Endothelial cell (in vitro differentiated cells): Measurements from ENCODE around the gene RNF25. TPM values are rescaled to one million over a fixed set of nuclear protein-coding genes. Genes with fewer than 3 reads are reported as not detected.
"Not testable (repeated sequence)": the region's sequence is repeated elsewhere in the genome, so short reads cannot be mapped to it uniquely, and the experiment has no call there.

ENCODE experiments used
- DNase-seq: peaks from one replicate; pipeline ENCODE4 v3.0.0; 2021; ENCODE audit warnings: low spot score
- H3K27ac Mint-ChIP-seq: one replicate; pipeline ENCODE4 v1.8.0; 2021; ENCODE audit warnings: mixed read lengths, inconsistent platforms; ENCODE audit not compliant: unreplicated experiment
- H3K27me3 Mint-ChIP-seq: one replicate; pipeline ENCODE4 v1.8.0; 2021; ENCODE audit warnings: mild to moderate bottlenecking, moderate library complexity, mixed read lengths, inconsistent platforms; ENCODE audit not compliant: unreplicated experiment
- H3K36me3 Mint-ChIP-seq: one replicate; pipeline ENCODE4 v1.8.0; 2021; ENCODE audit warnings: mild to moderate bottlenecking, low read depth, mixed read lengths, inconsistent platforms; ENCODE audit not compliant: unreplicated experiment
- H3K4me1 Mint-ChIP-seq: one replicate; pipeline ENCODE4 v1.8.0; 2021; ENCODE audit warnings: mild to moderate bottlenecking, mixed read lengths, inconsistent platforms; ENCODE audit not compliant: unreplicated experiment
- H3K4me3 Mint-ChIP-seq: one replicate; pipeline ENCODE4 v1.8.0; 2021; ENCODE audit warnings: mild to moderate bottlenecking, mixed read lengths, inconsistent platforms; ENCODE audit not compliant: unreplicated experiment
- H3K9me3 Mint-ChIP-seq: one replicate; pipeline ENCODE4 v1.8.0; 2021; ENCODE audit warnings: mixed read lengths, inconsistent platforms; ENCODE audit not compliant: unreplicated experiment
- CTCF ChIP-seq: fragments of 200-600 bp; sonication (generic); IDR thresholded peaks from one replicate; pipeline ENCODE4 v1.5.0; 2021; ENCODE audit warnings: antibody characterized with exemption; ENCODE audit not compliant: unreplicated experiment
- total RNA-seq: library from RNA; stranded (reverse); fragmentation: NEBNext Ultra II Directional; extraction: Animal tissue kit (Norgen Biotek cat#: 25700); gene quantifications from one replicate; pipeline ENCODE4 v1.2.1, GENCODE V29; 2021; ENCODE audit not compliant: unreplicated experiment

RNF25 gene
- total RNA-seq, 1 donor from 2014 or later = 41.7 TPM

GRCh38 chr2:218701806-218702205 lies 30.0 kb upstream of the RNF25 start:
- peaks cover 17% of the 10 kb centered on the region for H3K27me3 Mint-ChIP-seq
- peaks cover 10% of the 10 kb centered on the region for H3K4me1 Mint-ChIP-seq
- H3K4me3 Mint-ChIP-seq = no peak overlapping the region
- no peak for DNase-seq
- H3K27ac Mint-ChIP-seq = no peak overlapping the region
- H3K36me3 Mint-ChIP-seq = peaks cover 51% of the 10 kb centered on the region
- no peak for TF ChIP-seq CTCF
- H3K9me3 Mint-ChIP-seq = no peaks in the 10 kb centered on the region

GRCh38 chr2:218698885-218699284 lies 27.1 kb upstream of the RNF25 start:
- no peaks in the 10 kb centered on the region for H3K9me3 Mint-ChIP-seq
- DNase-seq = no peak
- H3K27ac Mint-ChIP-seq = no peak overlapping the region
- no peak for TF ChIP-seq CTCF
- peaks cover 66% of the 10 kb centered on the region for H3K36me3 Mint-ChIP-seq
- H3K4me1 Mint-ChIP-seq = peaks cover 9% of the 10 kb centered on the region
- H3K4me3 Mint-ChIP-seq = no peak overlapping the region
- H3K27me3 Mint-ChIP-seq = peaks cover 19% of the 10 kb centered on the region

- Mint-ChIP-seq H3K27ac (no peak overlapping the region), H3K4me1 (no peaks in the 10 kb centered on the region), H3K27me3 (peaks cover 17% of the 10 kb centered on the region), H3K36me3 (peaks cover 71% of the 10 kb centered on the region), H3K9me3 (no peaks in the 10 kb centered on the region), H3K4me3 (peak overlapping the region; percentile 59)
- no peak for TF ChIP-seq CTCF
- DNase-seq = no peak
Observed at GRCh38 chr2:218694405-218695145, 22.8 kb upstream of the RNF25 start.

- Mint-ChIP-seq H3K9me3 (no peaks in the 10 kb centered on the region), H3K27ac (no peak overlapping the region), H3K36me3 (peaks cover 58% of the 10 kb centered on the region), H3K27me3 (peaks cover 5% of the 10 kb centered on the region), H3K4me1 (no peaks in the 10 kb centered on the region), H3K4me3 (no peak overlapping the region)
- no peak for TF ChIP-seq CTCF
- DNase-seq = no peak
Observed at GRCh38 chr2:218691234-218691633, 19.4 kb upstream of the RNF25 start.

- not testable (repeated sequence) for H3K27ac Mint-ChIP-seq, H3K9me3 Mint-ChIP-seq, H3K4me3 Mint-ChIP-seq, H3K27me3 Mint-ChIP-seq, H3K4me1 Mint-ChIP-seq
- peak; percentile 55 for DNase-seq
- H3K36me3 Mint-ChIP-seq = peaks cover 34% of the 10 kb centered on the region
- peak; percentile 69 for TF ChIP-seq CTCF
Observed at GRCh38 chr2:218687400-218688060, 15.7 kb upstream of the RNF25 start.
